Endothelial cell of umbilical vein (primary cell): ENCODE results near the gene OR5AR1. TPM values are rescaled to one million over a fixed set of nuclear protein-coding genes. Genes with fewer than 3 reads are reported as not detected.

Experiments used
- BruUV-seq: library from RNA; stranded (reverse); fragments of 400-500 nt; replicated peaks from 2 replicates; lab custom pipeline; 2021; lab: Mats Ljungman, UMichigan
- CTCF ChIA-PET: fragments of 300-600, 350-600 bp; sonication (Branson Sonifier 250); formaldehyde crosslinking; loops from one replicate; lab custom pipeline; 2021; ENCODE audit warnings: antibody characterized with exemption, inconsistent platforms; lab: Charles Lee
- POLR2A ChIA-PET: fragments of 300-600, 350-600 bp; sonication (Branson Sonifier 250); formaldehyde crosslinking; loops from one replicate; lab custom pipeline; 2021; ENCODE audit warnings: antibody characterized with exemption, inconsistent platforms; lab: Charles Lee
- DNase-seq: peaks from one replicate; pipeline ENCODE4 v3.0.0-alpha.2; 2011; ENCODE audit warnings: low read depth, low spot score
- FAIRE-seq: peaks from 2 replicates; lab custom pipeline; 2011; peaks lifted over from hg19 to GRCh38; lab: Jason Lieb, UNC
- H2AFZ ChIP-seq: 2 replicates; pipeline ENCODE4 v1.6.0; 2012; ENCODE audit warnings: low read depth, low read length, control low read depth, inconsistent platforms
- H3K27ac ChIP-seq: 2 replicates; pipeline ENCODE4 v1.5.1; 2011; ENCODE audit warnings: low read depth, mild to moderate bottlenecking, control low read depth, low read length, moderate library complexity; ENCODE audit not compliant: insufficient read depth
- H3K27me3 ChIP-seq, 2 experiments: 2 replicates each; pipeline versions ENCODE4 v1.6.0 to v1.6.1; 2011; ENCODE audit warnings: low read length in 2 of 2, mixed read lengths in 1 of 2; ENCODE audit not compliant: control insufficient read depth in 2 of 2, insufficient read depth in 2 of 2
- H3K36me3 ChIP-seq, 2 experiments: 2 replicates in 1 of 2; 3 replicates in 1 of 2; pipeline ENCODE4 v1.5.1; 2011; ENCODE audit warnings: low read length in 2 of 2, mild to moderate bottlenecking in 1 of 2, moderate library complexity in 1 of 2; ENCODE audit not compliant: control insufficient read depth in 2 of 2, insufficient read depth in 2 of 2; ENCODE audit errors: extremely low read depth in 1 of 2
- H3K4me1 ChIP-seq: 3 replicates; pipeline ENCODE4 v1.5.1; 2011; ENCODE audit warnings: mild to moderate bottlenecking, low read length; ENCODE audit not compliant: control insufficient read depth, insufficient read depth; ENCODE audit errors: extremely low read depth
- H3K4me2 ChIP-seq: 2 replicates; pipeline ENCODE4 v1.6.1; 2011; ENCODE audit warnings: low read length, control low read depth, mixed read lengths; ENCODE audit not compliant: insufficient read depth
- H3K4me3 ChIP-seq, 3 experiments: fragments of 200-600 bp in 1 of 3; sonication (generic), shearing (Covaris generic) in 1 of 3; replicated peaks in 1 of 3; 2 replicates each; pipeline ENCODE4 v1.5.1; 2011 to 2016; ENCODE audit warnings: control low read depth in 3 of 3, low read length in 3 of 3, mild to moderate bottlenecking in 2 of 3, inconsistent platforms in 1 of 3, low read depth in 1 of 3, moderate library complexity in 1 of 3; ENCODE audit not compliant: insufficient read depth in 1 of 3
- H3K79me2 ChIP-seq: 2 replicates; pipeline ENCODE4 v1.6.0; 2012; ENCODE audit warnings: low read length, inconsistent platforms; ENCODE audit not compliant: control insufficient read depth, insufficient read depth
- H3K9ac ChIP-seq: replicated peaks from 2 replicates; pipeline ENCODE3; 2011; ENCODE audit warnings: low read length, control low read depth; ENCODE audit not compliant: insufficient read depth; ENCODE audit errors: extremely low read depth
- H3K9me1 ChIP-seq: replicated peaks from 3 replicates; pipeline ENCODE4 v1.6.0; 2011; ENCODE audit warnings: mild to moderate bottlenecking, low read length; ENCODE audit not compliant: control insufficient read depth, insufficient read depth; ENCODE audit errors: extremely low read depth
- H3K9me3 ChIP-seq: replicated peaks from 2 replicates; pipeline ENCODE4 v1.5.1; 2012; ENCODE audit warnings: low read length, inconsistent platforms; ENCODE audit not compliant: control insufficient read depth, insufficient read depth
- H4K20me1 ChIP-seq: replicated peaks from 2 replicates; pipeline ENCODE3; 2011; ENCODE audit warnings: mild to moderate bottlenecking, low read length; ENCODE audit not compliant: control insufficient read depth, insufficient read depth; ENCODE audit errors: extremely low read depth
- EZH2 ChIP-seq: IDR thresholded peaks from 2 replicates; pipeline ENCODE4 v1.6.1; 2012; ENCODE audit warnings: borderline replicate concordance, low read depth, mild to moderate bottlenecking, moderate library complexity, low read length, inconsistent platforms; ENCODE audit not compliant: severe bottlenecking
- FOS ChIP-seq: IDR thresholded peaks from 2 replicates; pipeline ENCODE4 v1.6.1; 2011; ENCODE audit warnings: mild to moderate bottlenecking, low read length, moderate library complexity, borderline replicate concordance; ENCODE audit not compliant: insufficient read depth
- GATA2 ChIP-seq: IDR thresholded peaks from 2 replicates; pipeline ENCODE4 v1.7.0; 2011; ENCODE audit warnings: low read depth, mild to moderate bottlenecking, moderate library complexity, mixed read lengths, low read length; ENCODE audit not compliant: insufficient read length, insufficient read depth
- JUN ChIP-seq: IDR thresholded peaks from 2 replicates; pipeline ENCODE4 v1.6.1; 2011; ENCODE audit warnings: borderline replicate concordance, low read depth; ENCODE audit not compliant: insufficient read length, insufficient read depth
- MYC ChIP-seq: IDR thresholded peaks from one replicate; pipeline ENCODE4 v1.6.1; 2011; ENCODE audit warnings: mild to moderate bottlenecking, low read depth, low read length
- POLR2A ChIP-seq: IDR thresholded peaks from 2 replicates; pipeline ENCODE4 v1.6.1; 2012; ENCODE audit warnings: low read depth, mild to moderate bottlenecking, control low read depth, low read length
- POLR2AphosphoS5 ChIP-seq: IDR thresholded peaks from 2 replicates; pipeline ENCODE4 v1.6.1; 2012; ENCODE audit warnings: low read depth, mild to moderate bottlenecking, control low read depth, low read length, moderate library complexity; ENCODE audit not compliant: insufficient read depth
- dilution Hi-C: fragments of 300-500 bp; cut with MboI; formaldehyde crosslinking; loops from one replicate; pipeline ENCODE4 v1.15.0; 2019; ENCODE audit warnings: low sequenced_read_pairs; ENCODE audit not compliant: extremely low pct_ligation_motif_present
- intact Hi-C: fragments of 100-400 bp; cut with micrococcal nuclease; formaldehyde crosslinking; loops from one replicate; pipeline ENCODE4 v1.10.0; 2022
- polyA plus RNA-seq, 4 experiments: library from polyadenylated mRNA; depleted of rRNA in 3 of 4; stranded (reverse) in 3 of 4; unstranded in 1 of 4; fragments of >200 nt; gene quantifications; 2 replicates each; pipeline versions ENCODE4 v1.2.1 to v1.2.3, GENCODE V29; 2011 to 2012; ENCODE audit warnings: missing spikeins in 1 of 4
- total RNA-seq: library from RNA; stranded (reverse); gene quantifications from 2 replicates; pipeline ENCODE4 v1.2.3, GENCODE V29; 2021
- TF ChIP-seq, protein P1 (sequence below): IDR thresholded peaks from 2 replicates; pipeline ENCODE4 v1.6.1; 2011; ENCODE audit not compliant: insufficient read depth, insufficient read length

OR5AR1 gene
- total and polyA plus RNA-seq, 2 donors (not counting 3 experiments of a cell fraction or from before 2014, with no cell fraction given), result not detected

DNA sequence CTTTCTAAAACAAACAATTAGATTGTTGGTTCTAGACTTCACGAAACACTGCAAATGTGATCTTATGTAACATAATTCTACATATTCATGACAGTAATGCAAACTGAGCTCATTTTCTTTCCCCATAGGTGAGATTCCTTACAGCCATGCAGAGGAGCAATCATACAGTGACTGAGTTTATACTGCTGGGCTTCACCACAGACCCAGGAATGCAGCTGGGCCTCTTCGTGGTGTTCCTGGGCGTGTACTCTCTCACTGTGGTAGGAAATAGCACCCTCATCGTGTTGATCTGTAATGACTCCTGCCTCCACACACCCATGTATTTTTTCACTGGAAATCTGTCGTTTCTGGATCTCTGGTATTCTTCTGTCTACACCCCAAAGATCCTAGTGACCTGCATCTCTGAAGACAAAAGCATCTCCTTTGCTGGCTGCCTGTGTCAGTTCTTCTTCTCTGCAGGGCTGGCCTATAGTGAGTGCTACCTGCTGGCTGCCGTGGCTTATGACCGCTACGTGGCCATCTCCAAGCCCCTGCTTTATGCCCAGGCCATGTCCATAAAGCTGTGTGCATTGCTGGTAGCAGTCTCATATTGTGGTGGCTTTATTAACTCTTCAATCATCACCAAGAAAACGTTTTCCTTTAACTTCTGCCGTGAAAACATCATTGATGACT lies 36.9 kb downstream of the OR5AR1 start:
- no peak overlapping the region for H2AFZ ChIP-seq
- ChIA-PET CTCF (no interaction called here), POLR2A (no interaction called here)
- FAIRE-seq, result no peak
- H3K36me3 ChIP-seq, result no peaks in the 10 kb centered on the region
- H3K9ac ChIP-seq, result no peak overlapping the region
- H3K4me2 ChIP-seq, result no peak overlapping the region
- no peaks in the 10 kb centered on the region for H3K27me3 ChIP-seq
- H3K4me3 ChIP-seq, result no peak overlapping the region
- TF ChIP-seq JUN (no peak), FOS (no peak), EZH2 (no peak), POLR2AphosphoS5 (no peak), POLR2A (no peak), MYC (no peak), GATA2 (no peak)
- TF ChIP-seq, protein P1, sequence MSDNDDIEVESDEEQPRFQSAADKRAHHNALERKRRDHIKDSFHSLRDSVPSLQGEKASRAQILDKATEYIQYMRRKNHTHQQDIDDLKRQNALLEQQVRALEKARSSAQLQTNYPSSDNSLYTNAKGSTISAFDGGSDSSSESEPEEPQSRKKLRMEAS, result no peak
- intact Hi-C loops, result no loop called here
- dilution Hi-C loops, result no loop called here
- no peaks in the 10 kb centered on the region for H4K20me1 ChIP-seq
- H3K4me1 ChIP-seq, result no peaks in the 10 kb centered on the region
- no TSS peak for BruUV-seq
- H3K9me1 ChIP-seq, result no peaks in the 10 kb centered on the region
- no peaks in the 10 kb centered on the region for H3K79me2 ChIP-seq
- no peak overlapping the region for H3K27ac ChIP-seq
- peaks cover 7% of the 10 kb centered on the region for H3K9me3 ChIP-seq
- no peak for DNase-seq
